Measurements from ENCODE around the gene DUSP2.
A peak's percentile ranks its signal among the peaks of the same experiment; 100 is the strongest.
"Not testable (repeated sequence)": the region's sequence is repeated elsewhere in the genome, so short reads cannot be mapped to it uniquely, and the experiment has no call there.

The DUSP2 gene

GRCh38 chr2:96163415-96163767 lies 18.2 kb upstream of the DUSP2 start:
- DNase-seq (ENCODE audit: low spot score): no peak

- peak; percentile 35 for DNase-seq (ENCODE audit: low spot score)
Measured at GRCh38 chr2:96161898-96162297, 16.7 kb upstream of the DUSP2 start.

GRCh38 chr2:96160366-96160765 lies 15.1 kb upstream of the DUSP2 start:
- not testable (repeated sequence) for DNase-seq (ENCODE audit: low spot score)

GRCh38 chr2:96159084-96159830 lies 14.0 kb upstream of the DUSP2 start:
- DNase-seq (ENCODE audit: low spot score): no peak

GRCh38 chr2:96158554-96158940 lies 13.3 kb upstream of the DUSP2 start:
- DNase-seq (ENCODE audit: low spot score): no peak

GRCh38 chr2:96157649-96158553 lies 12.7 kb upstream of the DUSP2 start:
- no peak for DNase-seq (ENCODE audit: low spot score)

- no peak for DNase-seq (ENCODE audit: low spot score)
Measured at GRCh38 chr2:96156926-96157648, 11.8 kb upstream of the DUSP2 start.

GRCh38 chr2:96156011-96156820 lies 11.0 kb upstream of the DUSP2 start:
- DNase-seq (ENCODE audit: low spot score): no peak

- DNase-seq (ENCODE audit: low spot score): no peak
Measured at GRCh38 chr2:96154506-96155380, 9.5 kb upstream of the DUSP2 start.

- DNase-seq (ENCODE audit: low spot score): no peak
Measured at GRCh38 chr2:96153991-96154431, 8.8 kb upstream of the DUSP2 start.

- DNase-seq (ENCODE audit: low spot score): no peak
Measured at GRCh38 chr2:96153291-96153713, 8.1 kb upstream of the DUSP2 start.

GRCh38 chr2:96152304-96153161 lies 7.3 kb upstream of the DUSP2 start:
- no peak for DNase-seq (ENCODE audit: low spot score)

- DNase-seq (ENCODE audit: low spot score): no peak
Measured at GRCh38 chr2:96151595-96152303, 6.5 kb upstream of the DUSP2 start.

- DNase-seq (ENCODE audit: low spot score): no peak
Measured at GRCh38 chr2:96150791-96151594, 5.8 kb upstream of the DUSP2 start.

- no peak for DNase-seq (ENCODE audit: low spot score)
Measured at GRCh38 chr2:96150007-96150640, 4.9 kb upstream of the DUSP2 start.

- DNase-seq (ENCODE audit: low spot score): no peak
Measured at GRCh38 chr2:96148410-96149217, 3.4 kb upstream of the DUSP2 start.

Measured in hematopoietic multipotent progenitor cell treated with erythropoietin and hydrocortisone succinate and interleukin-3 and kit ligand, for 17 days (in vitro differentiated cells).